ENCODE data around the gene GAPT.

GRCh38 chr5:58447226-58447625, 44.0 kb upstream of the GAPT start:
- TF ChIP-seq CTCF (IDR thresholded peaks at IDR 0.05) (no peak), POLR2A (IDR thresholded peaks at IDR 0.05) (no peak)

All from esophagus squamous epithelium (tissue), 4 donors.